ENCODE data around the gene APOB. TPM values are rescaled to one million over a fixed set of nuclear protein-coding genes. Genes with fewer than 3 reads are reported as not detected.

Gene APOB
- total and polyA plus RNA-seq, 2 experiments from 2014 or later, result not detected

- Histone ChIP-seq H3K27me3 (replicated peaks; ENCODE audit: insufficient read depth) (no peaks in the 10 kb centered on the region), H3K9ac (no peak overlapping the region), H3K4me2 (ENCODE audit: unreplicated experiment) (no peak overlapping the region), H3K4me3 (no peak overlapping the region), H4K20me1 (ENCODE audit: insufficient read depth) (no peaks in the 10 kb centered on the region), H3K9me2 (ENCODE audit: insufficient read depth) (no peaks in the 10 kb centered on the region), H2AFZ (no peak overlapping the region), H3K27ac (no peak overlapping the region), H3K4me1 (ENCODE audit: insufficient read depth) (no peaks in the 10 kb centered on the region), H3K9me3 (ENCODE audit: low read depth) (no peaks in the 10 kb centered on the region), H3K79me2 (ENCODE audit: insufficient read depth) (no peaks in the 10 kb centered on the region), H3K36me3 (ENCODE audit: low read depth) (no peaks in the 10 kb centered on the region), H3F3A (ENCODE audit: insufficient read depth) (no peaks in the 10 kb centered on the region)
- 77 to 79% methylated on average over 1 of the region's 1 CpG for WGBS, 2 experiments (ENCODE audit: low coverage in 1 of 2, low lambda C conversion rate in 2 of 2, missing lambda C conversion rate in 2 of 2)
- TF ChIP-seq EZH2 (IDR thresholded peaks at IDR 0.05; ENCODE audit: insufficient read depth, poor library complexity, severe bottlenecking) (no peak), EZH2phosphoT487 (IDR thresholded peaks at IDR 0.05; ENCODE audit: insufficient read depth, low read depth) (no peak)
- no peak for DNase-seq
- in situ Hi-C loops (cut with MboI), result no loop called here
Measured at GRCh38 chr2:20989404-20989803, 54.5 kb downstream of the APOB start.

GRCh38 chr2:20988905-20989304, 55.0 kb downstream of the APOB start:
- TF ChIP-seq EZH2phosphoT487 (IDR thresholded peaks at IDR 0.05; ENCODE audit: insufficient read depth, low read depth) (no peak), EZH2 (IDR thresholded peaks at IDR 0.05; ENCODE audit: insufficient read depth, poor library complexity, severe bottlenecking) (no peak)
- Histone ChIP-seq H3K4me2 (ENCODE audit: unreplicated experiment) (no peak overlapping the region), H3K79me2 (ENCODE audit: insufficient read depth) (no peaks in the 10 kb centered on the region), H3K9me2 (ENCODE audit: insufficient read depth) (no peaks in the 10 kb centered on the region), H3K9me3 (ENCODE audit: low read depth) (no peaks in the 10 kb centered on the region), H3K27ac (no peak overlapping the region), H4K20me1 (ENCODE audit: insufficient read depth) (no peaks in the 10 kb centered on the region), H3K36me3 (ENCODE audit: low read depth) (no peaks in the 10 kb centered on the region), H3K4me3 (no peak overlapping the region), H2AFZ (no peak overlapping the region), H3F3A (ENCODE audit: insufficient read depth) (no peaks in the 10 kb centered on the region), H3K9ac (no peak overlapping the region), H3K27me3 (replicated peaks; ENCODE audit: insufficient read depth) (no peaks in the 10 kb centered on the region), H3K4me1 (ENCODE audit: insufficient read depth) (no peaks in the 10 kb centered on the region)
- DNase-seq, result no peak
- in situ Hi-C loops (cut with MboI), result no loop called here
- 21 to 26% methylated on average over 4 of the region's 4 CpGs for WGBS, 2 experiments (ENCODE audit: low coverage in 1 of 2, low lambda C conversion rate in 2 of 2, missing lambda C conversion rate in 2 of 2)

- in situ Hi-C loops (cut with MboI), result no loop called here
- no peaks in the 10 kb centered on the region for H3K9me2 ChIP-seq (ENCODE audit: insufficient read depth)
- no peaks in the 10 kb centered on the region for H3K4me1 ChIP-seq (ENCODE audit: insufficient read depth)
- no peaks in the 10 kb centered on the region for H4K20me1 ChIP-seq (ENCODE audit: insufficient read depth)
- H3K9me3 ChIP-seq (ENCODE audit: low read depth), result no peaks in the 10 kb centered on the region
- no peak overlapping the region for H3K4me3 ChIP-seq
- H2AFZ ChIP-seq, result no peak overlapping the region
- no peak for DNase-seq
- H3K27ac ChIP-seq, result no peak overlapping the region
- TF ChIP-seq EZH2 (IDR thresholded peaks at IDR 0.05; ENCODE audit: insufficient read depth, poor library complexity, severe bottlenecking) (no peak), EZH2phosphoT487 (IDR thresholded peaks at IDR 0.05; ENCODE audit: insufficient read depth, low read depth) (no peak)
- no peak overlapping the region for H3K4me2 ChIP-seq (ENCODE audit: unreplicated experiment)
- no peaks in the 10 kb centered on the region for H3K36me3 ChIP-seq (ENCODE audit: low read depth)
- H3F3A ChIP-seq (ENCODE audit: insufficient read depth), result no peaks in the 10 kb centered on the region
- no peaks in the 10 kb centered on the region for H3K27me3 ChIP-seq (replicated peaks; ENCODE audit: insufficient read depth)
- H3K79me2 ChIP-seq (ENCODE audit: insufficient read depth), result no peaks in the 10 kb centered on the region
- H3K9ac ChIP-seq, result no peak overlapping the region
- WGBS, 2 experiments (ENCODE audit: low coverage in 1 of 2, low lambda C conversion rate in 2 of 2, missing lambda C conversion rate in 2 of 2), result 4% methylated on average over 5 of the region's 5 CpGs
Measured at GRCh38 chr2:20986024-20986939, 57.6 kb downstream of the APOB start.

- H3F3A ChIP-seq (ENCODE audit: insufficient read depth), result no peaks in the 10 kb centered on the region
- no peak overlapping the region for H3K27ac ChIP-seq
- no peaks in the 10 kb centered on the region for H3K9me3 ChIP-seq (ENCODE audit: low read depth)
- no peaks in the 10 kb centered on the region for H3K27me3 ChIP-seq (replicated peaks; ENCODE audit: insufficient read depth)
- no peaks in the 10 kb centered on the region for H3K79me2 ChIP-seq (ENCODE audit: insufficient read depth)
- no peaks in the 10 kb centered on the region for H3K9me2 ChIP-seq (ENCODE audit: insufficient read depth)
- H2AFZ ChIP-seq, result no peak overlapping the region
- no peak overlapping the region for H3K9ac ChIP-seq
- in situ Hi-C loops (cut with MboI), result no loop called here
- H3K4me1 ChIP-seq (ENCODE audit: insufficient read depth), result no peaks in the 10 kb centered on the region
- no peak for DNase-seq
- H3K4me3 ChIP-seq, result no peak overlapping the region
- TF ChIP-seq EZH2phosphoT487 (IDR thresholded peaks at IDR 0.05; ENCODE audit: insufficient read depth, low read depth) (no peak), EZH2 (IDR thresholded peaks at IDR 0.05; ENCODE audit: insufficient read depth, poor library complexity, severe bottlenecking) (no peak)
- H4K20me1 ChIP-seq (ENCODE audit: insufficient read depth), result no peaks in the 10 kb centered on the region
- H3K36me3 ChIP-seq (ENCODE audit: low read depth), result no peaks in the 10 kb centered on the region
- 7 to 15% methylated on average over 5 of the region's 5 CpGs for WGBS, 2 experiments (ENCODE audit: low coverage in 1 of 2, low lambda C conversion rate in 2 of 2, missing lambda C conversion rate in 2 of 2)
- H3K4me2 ChIP-seq (ENCODE audit: unreplicated experiment), result no peak overlapping the region
Measured at GRCh38 chr2:20985062-20985461, 58.8 kb downstream of the APOB start.
